SH-SY5Y (cell line): ENCODE data around the gene METTL22.

Experiments
- GATA2 ChIP-seq: IDR thresholded peaks from 2 replicates; pipeline ENCODE4 v1.6.1; 2011; ENCODE audit warnings: mild to moderate bottlenecking, low read depth, low read length
- GATA3 ChIP-seq: IDR thresholded peaks from 2 replicates; pipeline ENCODE4 v1.6.1; 2011; ENCODE audit warnings: low read depth, mild to moderate bottlenecking, low read length, moderate library complexity

DNA sequence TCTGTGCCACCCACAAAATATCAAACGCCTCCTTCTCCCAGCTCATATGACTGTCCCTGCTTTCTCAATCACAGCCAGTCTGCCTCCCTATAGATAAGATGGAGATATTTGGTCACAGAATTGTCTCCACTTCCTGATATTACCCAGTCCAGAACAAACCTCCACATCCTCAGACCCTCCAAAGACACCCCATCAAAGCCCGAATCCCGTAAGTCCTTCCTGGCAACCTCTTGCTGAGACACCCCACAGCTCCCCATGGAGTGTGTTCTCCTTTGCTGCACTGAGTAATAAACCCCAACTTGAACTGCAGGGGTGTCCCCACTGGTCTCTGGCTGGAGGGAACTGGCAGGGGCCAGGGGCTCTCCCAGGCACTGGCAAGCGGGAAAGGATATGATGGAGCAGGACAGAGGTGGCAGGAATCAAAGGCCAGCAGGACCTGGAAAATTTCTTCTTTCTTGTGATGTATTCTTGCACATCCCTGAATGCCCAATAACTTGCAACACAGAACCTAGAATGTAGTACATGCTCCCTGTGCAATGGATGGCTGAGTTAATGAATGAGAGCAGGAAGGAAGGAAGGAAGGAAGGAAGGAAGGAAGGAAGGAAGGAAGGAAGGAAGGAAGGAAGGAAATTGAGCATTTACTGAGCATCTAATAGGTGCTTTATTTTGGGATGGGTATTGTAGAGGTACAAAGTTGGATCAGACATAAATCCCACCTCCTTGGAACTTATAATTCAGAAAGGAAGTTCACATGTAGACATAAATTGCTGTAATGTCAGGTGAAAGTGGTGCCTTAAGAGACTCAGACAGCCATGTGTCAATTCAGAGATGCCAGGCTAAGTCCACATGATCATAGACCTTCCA is 45.1 kb upstream of the METTL22 start:
- TF ChIP-seq GATA2 (no peak), GATA3 (no peak)
